SK-N-SH (cell line): ENCODE results near the gene LRSAM1.

Experiments used
- GABPA ChIP-seq: IDR thresholded peaks from 2 replicates; pipeline ENCODE4 v1.4.0; 2012; ENCODE audit warnings: low read depth, mild to moderate bottlenecking
- REST ChIP-seq: IDR thresholded peaks from 2 replicates; pipeline ENCODE4 v1.6.1; 2012; ENCODE audit warnings: mild to moderate bottlenecking, low read depth, low read length, moderate library complexity
- RFX5 ChIP-seq: IDR thresholded peaks from 2 replicates; pipeline ENCODE4 v1.6.1; 2012; ENCODE audit warnings: mild to moderate bottlenecking, improper control_type of control experiment, low read length
- TAF1 ChIP-seq: IDR thresholded peaks from 2 replicates; pipeline ENCODE4 v1.6.1; 2012; ENCODE audit warnings: low read depth, mild to moderate bottlenecking, low read length, moderate library complexity, borderline replicate concordance

DNA sequence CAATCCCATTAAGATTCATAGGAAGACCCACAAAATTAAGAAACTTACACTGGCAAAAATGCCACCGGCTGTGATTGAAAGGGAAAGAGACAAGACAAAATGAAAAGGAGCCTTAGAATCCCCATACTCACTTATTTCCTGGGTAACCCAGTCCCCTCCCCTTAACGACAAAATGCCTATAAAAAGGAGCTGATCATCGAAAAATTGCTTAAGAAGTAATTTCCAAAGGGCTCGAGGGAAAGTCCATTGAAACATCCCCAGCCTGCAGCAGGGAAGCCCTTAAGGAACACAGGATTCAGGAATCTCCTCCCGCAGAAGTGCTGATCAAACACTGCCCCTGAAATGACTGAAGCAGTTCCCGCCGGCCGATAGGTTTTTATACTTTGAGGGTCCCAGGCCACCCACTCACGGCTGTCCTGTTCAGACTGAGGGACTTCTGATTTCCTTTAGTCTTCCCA, 27.8 kb upstream of the LRSAM1 start:
- TF ChIP-seq REST (no peak), RFX5 (no peak), GABPA (no peak), TAF1 (no peak)
